Colonic mucosa (tissue), 4 donors: ENCODE measurements around the gene FERMT3. TPM values are rescaled to one million over a fixed set of nuclear protein-coding genes. Genes with fewer than 3 reads are reported as not detected.

Experiments
- DNase-seq: peaks from one replicate; pipeline ENCODE4 v3.0.0-alpha.2; 2020
- H3K27ac ChIP-seq: fragments of 200-600 bp; one replicate; pipeline ENCODE4 v1.8.0; 2021
- H3K27me3 ChIP-seq: fragments of 200-600 bp; one replicate; pipeline ENCODE4 v1.8.0; 2021
- H3K36me3 ChIP-seq: fragments of 200-600 bp; one replicate; pipeline ENCODE4 v1.8.0; 2021
- H3K4me1 ChIP-seq: fragments of 200-600 bp; one replicate; pipeline ENCODE4 v1.8.0; 2021; ENCODE audit warnings: mild to moderate bottlenecking
- H3K4me3 ChIP-seq: fragments of 200-600 bp; one replicate; pipeline ENCODE4 v1.8.0; 2021
- H3K9ac ChIP-seq, 2 donors: one replicate each; pipeline ENCODE4 v1.7.0; 2013; ENCODE audit warnings: control low read depth in 2 of 2, low read depth in 2 of 2, low read length in 2 of 2
- H3K9me3 ChIP-seq: fragments of 200-600 bp; one replicate; pipeline ENCODE4 v1.8.0; 2021
- intact Hi-C: fragments of 100-400 bp; cut with DNase I; formaldehyde crosslinking; loops from one replicate; pipeline ENCODE4 v1.14.1; 2022
- total RNA-seq, 2 donors: library from RNA; stranded (reverse); fragmentation: NEBNext Ultra II Directional in 1 of 2; extraction: Animal tissue kit (Norgen Biotek cat#: 25700) in 1 of 2; gene quantifications; one replicate each; pipeline ENCODE4 v1.2.1, GENCODE V29; 2021
- TF ChIP-seq, protein P1 (sequence below): fragments of 200-600 bp; IDR thresholded peaks from one replicate; pipeline ENCODE4 v1.8.0; 2022; ENCODE audit warnings: antibody characterized with exemption, mild to moderate bottlenecking
- donor health status: healthy.
- donor health status: DM: no; HTN: no; CAD: no.
- donor health status: DM: no; HTN: no; CAD: no.

The FERMT3 gene
- total RNA-seq, 2 donors from 2014 or later = 10.9 to 16.6 TPM

DNA sequence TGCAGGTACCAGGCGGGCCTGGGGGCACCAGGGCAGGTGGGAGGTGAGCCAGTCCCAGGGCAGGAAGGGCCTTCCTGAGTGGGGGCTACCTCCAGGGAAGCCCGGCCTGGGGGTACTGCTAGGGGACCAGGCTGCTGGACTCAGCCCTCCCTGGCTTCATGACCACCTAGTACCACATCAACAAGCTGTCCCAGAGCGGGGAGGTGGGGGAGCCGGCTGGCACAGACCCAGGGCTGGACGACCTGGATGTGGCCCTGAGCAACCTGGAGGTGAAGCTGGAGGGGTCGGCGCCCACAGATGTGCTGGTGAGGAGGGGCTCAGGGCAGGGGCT lies 12.8 kb downstream of the FERMT3 start:
- H3K4me1 ChIP-seq = no peaks in the 10 kb centered on the region
- no peak overlapping the region for H3K4me3 ChIP-seq
- no peak overlapping the region for H3K9ac ChIP-seq
- TF ChIP-seq, protein P1, sequence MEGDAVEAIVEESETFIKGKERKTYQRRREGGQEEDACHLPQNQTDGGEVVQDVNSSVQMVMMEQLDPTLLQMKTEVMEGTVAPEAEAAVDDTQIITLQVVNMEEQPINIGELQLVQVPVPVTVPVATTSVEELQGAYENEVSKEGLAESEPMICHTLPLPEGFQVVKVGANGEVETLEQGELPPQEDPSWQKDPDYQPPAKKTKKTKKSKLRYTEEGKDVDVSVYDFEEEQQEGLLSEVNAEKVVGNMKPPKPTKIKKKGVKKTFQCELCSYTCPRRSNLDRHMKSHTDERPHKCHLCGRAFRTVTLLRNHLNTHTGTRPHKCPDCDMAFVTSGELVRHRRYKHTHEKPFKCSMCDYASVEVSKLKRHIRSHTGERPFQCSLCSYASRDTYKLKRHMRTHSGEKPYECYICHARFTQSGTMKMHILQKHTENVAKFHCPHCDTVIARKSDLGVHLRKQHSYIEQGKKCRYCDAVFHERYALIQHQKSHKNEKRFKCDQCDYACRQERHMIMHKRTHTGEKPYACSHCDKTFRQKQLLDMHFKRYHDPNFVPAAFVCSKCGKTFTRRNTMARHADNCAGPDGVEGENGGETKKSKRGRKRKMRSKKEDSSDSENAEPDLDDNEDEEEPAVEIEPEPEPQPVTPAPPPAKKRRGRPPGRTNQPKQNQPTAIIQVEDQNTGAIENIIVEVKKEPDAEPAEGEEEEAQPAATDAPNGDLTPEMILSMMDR = no peak
- DNase-seq = no peak
- no peak overlapping the region for H3K27ac ChIP-seq
- intact Hi-C loops = no loop called here
- no peaks in the 10 kb centered on the region for H3K36me3 ChIP-seq
- no peaks in the 10 kb centered on the region for H3K9me3 ChIP-seq
- H3K27me3 ChIP-seq = no peaks in the 10 kb centered on the region

DNA sequence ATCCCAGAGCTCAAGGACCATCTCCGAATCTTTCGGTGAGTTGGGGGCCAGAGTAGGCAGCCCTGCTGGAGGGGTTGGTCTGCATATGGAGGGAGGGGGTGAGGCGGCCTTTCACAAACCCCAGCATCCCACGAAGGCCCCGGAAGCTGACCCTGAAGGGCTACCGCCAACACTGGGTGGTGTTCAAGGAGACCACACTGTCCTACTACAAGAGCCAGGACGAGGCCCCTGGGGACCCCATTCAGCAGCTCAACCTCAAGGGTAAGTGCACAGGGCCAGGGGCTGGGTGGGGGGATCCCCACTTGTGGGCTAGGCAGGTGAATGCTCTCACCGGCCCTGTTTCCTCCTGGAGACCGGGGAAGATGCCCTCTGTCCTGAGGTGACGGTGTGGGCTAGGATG lies 13.2 kb downstream of the FERMT3 start:
- peaks cover under 1% of the 10 kb centered on the region for H3K4me1 ChIP-seq
- no peak overlapping the region for H3K27ac ChIP-seq
- no peak for DNase-seq
- H3K4me3 ChIP-seq = no peak overlapping the region
- TF ChIP-seq, protein P1 = no peak
- no peak overlapping the region for H3K9ac ChIP-seq
- H3K9me3 ChIP-seq = no peaks in the 10 kb centered on the region
- H3K36me3 ChIP-seq = no peaks in the 10 kb centered on the region
- H3K27me3 ChIP-seq = no peaks in the 10 kb centered on the region
- intact Hi-C loops = no loop called here

DNA sequence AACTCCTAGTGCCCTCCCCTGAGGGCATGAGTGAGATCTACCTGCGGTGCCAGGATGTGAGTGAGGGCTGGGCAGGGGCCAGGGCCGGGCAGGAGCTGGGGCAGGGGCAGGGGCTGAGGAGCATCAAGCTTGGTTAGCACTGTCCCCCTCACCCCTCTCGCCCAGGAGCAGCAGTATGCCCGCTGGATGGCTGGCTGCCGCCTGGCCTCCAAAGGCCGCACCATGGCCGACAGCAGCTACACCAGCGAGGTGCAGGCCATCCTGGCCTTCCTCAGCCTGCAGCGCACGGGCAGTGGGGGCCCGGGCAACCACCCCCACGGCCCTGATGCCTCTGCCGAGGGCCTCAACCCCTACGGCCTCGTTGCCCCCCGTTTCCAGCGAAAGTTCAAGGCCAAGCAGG lies 13.8 kb downstream of the FERMT3 start:
- intact Hi-C loops = no loop called here
- Histone ChIP-seq H3K27me3 (no peaks in the 10 kb centered on the region), H3K27ac (no peak overlapping the region), H3K9ac (no peak overlapping the region), H3K4me1 (peaks cover 5% of the 10 kb centered on the region), H3K9me3 (no peaks in the 10 kb centered on the region), H3K4me3 (no peak overlapping the region), H3K36me3 (no peaks in the 10 kb centered on the region)
- TF ChIP-seq, protein P1 = no peak
- DNase-seq = no peak

DNA sequence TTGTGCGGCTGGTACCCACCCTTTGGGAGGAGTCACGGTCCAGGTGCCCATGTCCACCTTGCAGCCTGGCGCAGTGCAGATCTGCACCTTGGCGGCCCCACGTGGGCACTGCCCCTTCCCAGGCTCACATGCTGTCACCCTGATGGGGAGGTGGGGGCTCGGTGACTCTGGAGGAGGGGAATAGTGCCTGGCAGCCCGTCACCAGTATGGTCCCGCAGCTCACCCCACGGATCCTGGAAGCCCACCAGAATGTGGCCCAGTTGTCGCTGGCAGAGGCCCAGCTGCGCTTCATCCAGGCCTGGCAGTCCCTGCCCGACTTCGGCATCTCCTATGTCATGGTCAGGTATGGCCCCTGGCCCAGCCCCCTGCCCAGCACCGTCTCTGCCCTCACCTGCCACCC lies 14.3 kb downstream of the FERMT3 start:
- no peak for DNase-seq
- intact Hi-C loops = no loop called here

DNA sequence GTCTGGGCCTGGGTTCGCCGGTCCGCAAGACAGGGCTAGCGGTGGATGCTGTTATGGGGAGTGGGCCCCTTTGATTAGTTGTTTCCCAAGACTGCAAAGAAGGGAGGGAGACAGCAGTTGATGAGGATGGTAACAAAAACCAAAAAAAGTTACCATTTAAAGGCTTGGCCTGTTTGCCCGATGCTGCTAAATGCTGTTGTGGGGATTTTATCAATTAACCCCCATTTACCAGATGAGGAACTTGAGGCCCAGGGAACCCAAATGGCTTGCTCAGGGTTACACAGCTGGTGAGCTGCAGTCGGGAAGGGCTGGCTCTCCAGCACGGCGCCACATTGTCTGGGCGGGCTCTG lies 16.1 kb downstream of the FERMT3 start:
- Histone ChIP-seq H3K36me3 (no peaks in the 10 kb centered on the region), H3K9me3 (no peaks in the 10 kb centered on the region), H3K27me3 (no peaks in the 10 kb centered on the region), H3K27ac (no peak overlapping the region), H3K4me1 (peaks cover 12% of the 10 kb centered on the region), H3K9ac (no peak overlapping the region), H3K4me3 (no peak overlapping the region)
- intact Hi-C loops = no loop called here
- TF ChIP-seq, protein P1 = no peak
- no peak for DNase-seq

More for the DNA sequence above, 14.3 kb downstream of the FERMT3 start:
- Histone ChIP-seq H3K9ac (no peak overlapping the region), H3K4me3 (no peak overlapping the region), H3K36me3 (no peaks in the 10 kb centered on the region), H3K4me1 (peaks cover 7% of the 10 kb centered on the region), H3K27ac (no peak overlapping the region), H3K9me3 (no peaks in the 10 kb centered on the region), H3K27me3 (no peaks in the 10 kb centered on the region)
- TF ChIP-seq, protein P1 = no peak
